Measurements from ENCODE around the gene SMYD4.
"Not testable (repeated sequence)": the region's sequence is repeated elsewhere in the genome, so short reads cannot be mapped to it uniquely, and the experiment has no call there.

Gene SMYD4

GRCh38 chr17:1800240-1800639, 29.5 kb downstream of the SMYD4 start:
- H3K9me3 ChIP-seq (ENCODE audit: control insufficient read depth, insufficient read depth, low read length) = no peaks in the 10 kb centered on the region
- no peaks in the 10 kb centered on the region for H3K4me1 ChIP-seq (ENCODE audit: control insufficient read depth, insufficient read depth, low read length)
- H3K36me3 ChIP-seq (ENCODE audit: control insufficient read depth, insufficient read depth, low read length) = peaks cover 13% of the 10 kb centered on the region; the same call in 1 of the 2 replicates
- H3K4me3 ChIP-seq (ENCODE audit: low read length) = no peak overlapping the region
- no CpG with 5 or more reads among the region's 7 CpGs for WGBS (ENCODE audit: insufficient coverage, insufficient read length)
- no peak overlapping the region for H3K27ac ChIP-seq (ENCODE audit: low read length)
- no peak for DNase-seq (ENCODE audit: low read depth, low spot score)
- no peaks in the 10 kb centered on the region for H3K27me3 ChIP-seq (ENCODE audit: control insufficient read depth, insufficient read depth, low read length)

- H3K4me1 ChIP-seq (ENCODE audit: control insufficient read depth, insufficient read depth, low read length); H3K4me3 ChIP-seq (ENCODE audit: low read length); H3K9me3 ChIP-seq (ENCODE audit: control insufficient read depth, insufficient read depth, low read length); H3K27ac ChIP-seq (ENCODE audit: low read length); H3K27me3 ChIP-seq (ENCODE audit: control insufficient read depth, insufficient read depth, low read length); DNase-seq (ENCODE audit: low read depth, low spot score): not testable (repeated sequence)
- no CpG with 5 or more reads among the region's 8 CpGs for WGBS (ENCODE audit: insufficient coverage, insufficient read length)
- H3K36me3 ChIP-seq (ENCODE audit: control insufficient read depth, insufficient read depth, low read length) = peaks cover 11% of the 10 kb centered on the region; the same call in 1 of the 2 replicates
These were observed 31.9 kb downstream of the SMYD4 start for GRCh38 chr17:1797846-1798245.

GRCh38 chr17:1797323-1797722, 32.4 kb downstream of the SMYD4 start:
- no peaks in the 10 kb centered on the region for H3K4me1 ChIP-seq (ENCODE audit: control insufficient read depth, insufficient read depth, low read length)
- WGBS (ENCODE audit: insufficient coverage, insufficient read length) = no CpG with 5 or more reads among the region's 3 CpGs
- no peak for DNase-seq (ENCODE audit: low read depth, low spot score)
- H3K27ac ChIP-seq (ENCODE audit: low read length) = no peak overlapping the region
- H3K4me3 ChIP-seq (ENCODE audit: low read length) = no peak overlapping the region
- H3K9me3 ChIP-seq (ENCODE audit: control insufficient read depth, insufficient read depth, low read length) = no peaks in the 10 kb centered on the region
- H3K27me3 ChIP-seq (ENCODE audit: control insufficient read depth, insufficient read depth, low read length) = no peaks in the 10 kb centered on the region
- peaks cover 11% of the 10 kb centered on the region; the same call in 1 of the 2 replicates for H3K36me3 ChIP-seq (ENCODE audit: control insufficient read depth, insufficient read depth, low read length)

GRCh38 chr17:1796800-1797199, 32.9 kb downstream of the SMYD4 start:
- no peaks in the 10 kb centered on the region for H3K9me3 ChIP-seq (ENCODE audit: control insufficient read depth, insufficient read depth, low read length)
- no peak overlapping the region for H3K27ac ChIP-seq (ENCODE audit: low read length)
- H3K27me3 ChIP-seq (ENCODE audit: control insufficient read depth, insufficient read depth, low read length) = no peaks in the 10 kb centered on the region
- H3K4me3 ChIP-seq (ENCODE audit: low read length) = no peak overlapping the region
- H3K36me3 ChIP-seq (ENCODE audit: control insufficient read depth, insufficient read depth, low read length) = peaks cover 11% of the 10 kb centered on the region; the same call in 1 of the 2 replicates
- H3K4me1 ChIP-seq (ENCODE audit: control insufficient read depth, insufficient read depth, low read length) = no peaks in the 10 kb centered on the region
- no CpG with 5 or more reads among the region's 1 CpG for WGBS (ENCODE audit: insufficient coverage, insufficient read length)
- no peak for DNase-seq (ENCODE audit: low read depth, low spot score)

GRCh38 chr17:1793447-1793806, 36.3 kb downstream of the SMYD4 start:
- no peak for DNase-seq (ENCODE audit: low read depth, low spot score)
- Histone ChIP-seq H3K4me1 (ENCODE audit: control insufficient read depth, insufficient read depth, low read length) (no peaks in the 10 kb centered on the region), H3K36me3 (ENCODE audit: control insufficient read depth, insufficient read depth, low read length) (no peaks in the 10 kb centered on the region), H3K4me3 (ENCODE audit: low read length) (no peak overlapping the region), H3K9me3 (ENCODE audit: control insufficient read depth, insufficient read depth, low read length) (no peaks in the 10 kb centered on the region), H3K27ac (ENCODE audit: low read length) (no peak overlapping the region), H3K27me3 (ENCODE audit: control insufficient read depth, insufficient read depth, low read length) (no peaks in the 10 kb centered on the region)
- no CpG with 5 or more reads among the region's 1 CpG for WGBS (ENCODE audit: insufficient coverage, insufficient read length)

GRCh38 chr17:1792495-1793446, 36.9 kb downstream of the SMYD4 start:
- WGBS (ENCODE audit: insufficient coverage, insufficient read length) = no CpG with 5 or more reads among the region's 23 CpGs
- H3K4me3 ChIP-seq (ENCODE audit: low read length) = no peak overlapping the region
- no peaks in the 10 kb centered on the region for H3K9me3 ChIP-seq (ENCODE audit: control insufficient read depth, insufficient read depth, low read length)
- no peaks in the 10 kb centered on the region for H3K36me3 ChIP-seq (ENCODE audit: control insufficient read depth, insufficient read depth, low read length)
- H3K4me1 ChIP-seq (ENCODE audit: control insufficient read depth, insufficient read depth, low read length) = no peaks in the 10 kb centered on the region
- no peaks in the 10 kb centered on the region for H3K27me3 ChIP-seq (ENCODE audit: control insufficient read depth, insufficient read depth, low read length)
- no peak for DNase-seq (ENCODE audit: low read depth, low spot score)
- H3K27ac ChIP-seq (ENCODE audit: low read length) = no peak overlapping the region

- Histone ChIP-seq H3K27ac (ENCODE audit: low read length) (no peak overlapping the region), H3K27me3 (ENCODE audit: control insufficient read depth, insufficient read depth, low read length) (no peaks in the 10 kb centered on the region), H3K36me3 (ENCODE audit: control insufficient read depth, insufficient read depth, low read length) (peaks cover 11% of the 10 kb centered on the region; the same call in 1 of the 2 replicates), H3K4me3 (ENCODE audit: low read length) (no peak overlapping the region), H3K9me3 (ENCODE audit: control insufficient read depth, insufficient read depth, low read length) (no peaks in the 10 kb centered on the region), H3K4me1 (ENCODE audit: control insufficient read depth, insufficient read depth, low read length) (no peaks in the 10 kb centered on the region)
- DNase-seq (ENCODE audit: low read depth, low spot score) = no peak
- WGBS (ENCODE audit: insufficient coverage, insufficient read length) = no CpG with 5 or more reads among the region's 5 CpGs
These were observed 39.8 kb downstream of the SMYD4 start for GRCh38 chr17:1789936-1790335.

- Histone ChIP-seq H3K4me1 (ENCODE audit: control insufficient read depth, insufficient read depth, low read length) (no peaks in the 10 kb centered on the region), H3K36me3 (ENCODE audit: control insufficient read depth, insufficient read depth, low read length) (peaks cover 17% of the 10 kb centered on the region; the same call in 1 of the 2 replicates), H3K9me3 (ENCODE audit: control insufficient read depth, insufficient read depth, low read length) (no peaks in the 10 kb centered on the region), H3K27me3 (ENCODE audit: control insufficient read depth, insufficient read depth, low read length) (no peaks in the 10 kb centered on the region), H3K4me3 (ENCODE audit: low read length) (no peak overlapping the region), H3K27ac (ENCODE audit: low read length) (no peak overlapping the region)
- no peak for DNase-seq (ENCODE audit: low read depth, low spot score)
- no CpG with 5 or more reads among the region's 16 CpGs for WGBS (ENCODE audit: insufficient coverage, insufficient read length)
These were observed 42.3 kb downstream of the SMYD4 start for GRCh38 chr17:1787301-1787902.

- H3K9me3 ChIP-seq (ENCODE audit: control insufficient read depth, insufficient read depth, low read length) = no peaks in the 10 kb centered on the region
- no CpG with 5 or more reads among the region's 7 CpGs for WGBS (ENCODE audit: insufficient coverage, insufficient read length)
- H3K27ac ChIP-seq (ENCODE audit: low read length) = no peak overlapping the region
- H3K4me1 ChIP-seq (ENCODE audit: control insufficient read depth, insufficient read depth, low read length) = no peaks in the 10 kb centered on the region
- peaks cover 19% of the 10 kb centered on the region; the same call in 1 of the 2 replicates for H3K36me3 ChIP-seq (ENCODE audit: control insufficient read depth, insufficient read depth, low read length)
- H3K27me3 ChIP-seq (ENCODE audit: control insufficient read depth, insufficient read depth, low read length) = no peaks in the 10 kb centered on the region
- DNase-seq (ENCODE audit: low read depth, low spot score) = no peak
- H3K4me3 ChIP-seq (ENCODE audit: low read length) = no peak overlapping the region
These were observed 43.0 kb downstream of the SMYD4 start for GRCh38 chr17:1786708-1787107.

GRCh38 chr17:1785930-1786329, 43.8 kb downstream of the SMYD4 start:
- Histone ChIP-seq H3K4me3 (ENCODE audit: low read length) (no peak overlapping the region), H3K27me3 (ENCODE audit: control insufficient read depth, insufficient read depth, low read length) (no peaks in the 10 kb centered on the region), H3K27ac (ENCODE audit: low read length) (no peak overlapping the region), H3K4me1 (ENCODE audit: control insufficient read depth, insufficient read depth, low read length) (no peaks in the 10 kb centered on the region), H3K36me3 (ENCODE audit: control insufficient read depth, insufficient read depth, low read length) (peaks cover 24% of the 10 kb centered on the region; the same call in 1 of the 2 replicates), H3K9me3 (ENCODE audit: control insufficient read depth, insufficient read depth, low read length) (no peaks in the 10 kb centered on the region)
- no CpG with 5 or more reads among the region's 4 CpGs for WGBS (ENCODE audit: insufficient coverage, insufficient read length)
- no peak for DNase-seq (ENCODE audit: low read depth, low spot score)
